ENCODE data around the gene TRIM29. TPM values are rescaled to one million over a fixed set of nuclear protein-coding genes. Genes with fewer than 3 reads are reported as not detected.

TRIM29 gene
- total and polyA plus RNA-seq, 12 donors = 0.17 to 0.64 (median 0.30) TPM; not detected in 9

DNA sequence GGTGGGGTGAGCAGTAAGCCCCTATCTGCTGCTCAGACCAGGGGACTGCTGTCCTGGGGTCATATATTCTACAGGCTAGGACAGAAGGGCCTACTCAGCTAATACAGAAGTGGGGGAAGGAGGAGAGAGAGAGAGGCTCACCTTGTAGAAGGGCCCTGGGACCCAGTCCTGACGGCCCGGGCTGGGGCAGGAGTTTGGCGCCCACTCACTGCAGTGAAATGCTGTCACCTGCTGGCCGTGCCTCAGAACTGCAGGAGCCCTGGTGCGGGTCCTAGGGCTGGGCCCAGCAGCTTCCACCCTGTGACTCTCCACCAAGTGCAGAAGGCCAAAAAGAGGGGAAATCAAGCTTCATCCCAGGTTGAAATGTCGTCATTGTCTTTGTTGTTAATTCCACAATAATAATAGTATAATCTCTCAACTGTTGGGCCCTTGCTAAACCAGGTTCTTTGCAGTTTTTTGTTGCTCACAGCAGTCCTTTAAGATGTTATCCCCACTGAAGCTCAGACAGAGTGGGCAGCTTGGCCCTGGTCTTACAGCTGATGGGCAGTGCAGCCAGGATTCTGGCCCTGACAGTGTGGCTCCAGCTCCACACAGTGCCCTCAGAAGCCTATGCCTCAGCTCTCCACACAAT lies 29.6 kb downstream of the TRIM29 start:
- Histone ChIP-seq H3K9me3 (no peaks in the 10 kb centered on the region), H3K27ac (no peak overlapping the region), H3K4me3 (no peak overlapping the region), H3K36me3 (no peaks in the 10 kb centered on the region), H3K4me1 (no peaks in the 10 kb centered on the region), H3K27me3 (peaks cover 0 to 36% (median 13%) of the 10 kb centered on the region in 7 donors)
- intact Hi-C loops (cut with DNase I) = loop anchor here (1.0 to 10.0 kb wide), 11 partner anchors 373 to 627 kb away; partner anchors contain the start of gene NECTIN1 (in 4 of the 10)
- ATAC-seq (peak; percentile 77 to 94 (median 86)), DNase-seq (peak; percentile 48 to 71)
- TF ChIP-seq, protein P1, sequence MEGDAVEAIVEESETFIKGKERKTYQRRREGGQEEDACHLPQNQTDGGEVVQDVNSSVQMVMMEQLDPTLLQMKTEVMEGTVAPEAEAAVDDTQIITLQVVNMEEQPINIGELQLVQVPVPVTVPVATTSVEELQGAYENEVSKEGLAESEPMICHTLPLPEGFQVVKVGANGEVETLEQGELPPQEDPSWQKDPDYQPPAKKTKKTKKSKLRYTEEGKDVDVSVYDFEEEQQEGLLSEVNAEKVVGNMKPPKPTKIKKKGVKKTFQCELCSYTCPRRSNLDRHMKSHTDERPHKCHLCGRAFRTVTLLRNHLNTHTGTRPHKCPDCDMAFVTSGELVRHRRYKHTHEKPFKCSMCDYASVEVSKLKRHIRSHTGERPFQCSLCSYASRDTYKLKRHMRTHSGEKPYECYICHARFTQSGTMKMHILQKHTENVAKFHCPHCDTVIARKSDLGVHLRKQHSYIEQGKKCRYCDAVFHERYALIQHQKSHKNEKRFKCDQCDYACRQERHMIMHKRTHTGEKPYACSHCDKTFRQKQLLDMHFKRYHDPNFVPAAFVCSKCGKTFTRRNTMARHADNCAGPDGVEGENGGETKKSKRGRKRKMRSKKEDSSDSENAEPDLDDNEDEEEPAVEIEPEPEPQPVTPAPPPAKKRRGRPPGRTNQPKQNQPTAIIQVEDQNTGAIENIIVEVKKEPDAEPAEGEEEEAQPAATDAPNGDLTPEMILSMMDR (IDR thresholded peaks at IDR 0.05) = peak; percentile 94 to 100 (median 99)
- 1 to 2% methylated on average over 6 of the region's 6 CpGs for WGBS, 2 donors

DNA sequence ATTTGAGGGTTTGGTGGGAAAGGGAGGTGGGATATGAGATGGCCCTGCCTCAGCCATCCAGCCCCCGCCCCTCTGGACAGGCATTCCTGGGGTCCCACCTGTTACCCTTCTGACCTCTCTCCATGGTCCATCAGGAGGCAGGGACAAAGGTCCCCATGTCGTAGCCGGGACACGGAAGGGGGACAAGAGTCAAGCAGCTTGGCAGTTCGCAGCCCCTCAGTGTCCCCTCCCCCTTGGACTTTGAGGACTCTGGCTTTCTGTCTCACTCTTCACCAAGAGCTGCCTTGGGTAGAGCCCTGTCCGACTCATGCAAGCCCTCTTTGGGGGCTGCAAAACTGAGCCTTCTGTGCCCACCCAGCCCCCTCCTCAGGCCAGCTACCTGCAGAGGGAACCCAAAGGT lies 30.2 kb downstream of the TRIM29 start:
- WGBS, 2 donors = 77 to 81% methylated on average over 6 of the region's 6 CpGs
- Histone ChIP-seq H3K27me3 (peaks cover 0 to 39% (median 13%) of the 10 kb centered on the region in 7 donors), H3K36me3 (no peaks in the 10 kb centered on the region), H3K27ac (no peak overlapping the region), H3K9me3 (no peaks in the 10 kb centered on the region), H3K4me3 (no peak overlapping the region), H3K4me1 (no peaks in the 10 kb centered on the region)
- intact Hi-C loops (cut with DNase I) = loop anchor here (1.0 to 10.0 kb wide), 11 partner anchors 373 to 627 kb away; partner anchors contain the start of gene NECTIN1 (in 4 of the 10)
- TF ChIP-seq, protein P1 (IDR thresholded peaks at IDR 0.05) = no peak
- peak in 1 of 8 donors; percentile 5 for ATAC-seq
- no peak for DNase-seq

DNA sequence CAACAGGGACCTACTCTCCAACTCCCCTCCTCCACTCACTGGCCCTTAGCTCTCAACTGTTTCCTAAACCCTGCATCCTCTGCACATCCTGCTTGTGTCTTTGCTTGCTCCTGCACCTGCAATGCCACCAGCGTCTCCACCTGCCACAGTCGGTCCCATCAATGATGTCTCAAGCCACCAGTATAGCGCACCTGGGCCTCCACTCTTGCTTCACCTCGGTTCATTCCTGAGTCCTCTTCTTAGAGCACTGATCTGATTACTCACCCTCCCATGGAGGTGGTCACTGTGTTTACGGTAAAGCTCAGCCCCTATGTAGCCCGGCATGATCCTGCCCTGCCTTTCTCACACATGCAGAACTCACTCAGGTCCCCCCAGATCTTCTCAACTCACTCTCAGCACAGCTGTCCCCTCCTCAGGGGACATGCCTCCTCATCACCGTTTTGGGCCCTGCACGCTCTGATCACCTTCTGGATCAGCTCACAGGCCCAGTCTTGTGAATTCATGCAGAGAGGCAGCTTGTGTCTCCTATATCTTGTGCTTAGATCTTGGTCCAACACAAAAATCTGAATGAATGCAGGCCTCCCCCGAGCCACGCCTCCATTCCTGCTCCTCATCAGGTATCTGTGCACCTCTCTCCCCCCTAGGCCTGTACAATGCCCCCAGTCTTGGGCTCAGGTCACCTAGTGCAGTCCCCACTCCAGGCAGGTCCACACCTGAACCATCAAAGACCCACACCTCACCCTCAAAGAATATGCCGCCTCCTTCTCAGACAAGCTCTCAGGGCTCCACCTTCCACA lies 31.4 kb downstream of the TRIM29 start:
- 80 to 85% methylated on average over 11 of the region's 11 CpGs for WGBS, 2 donors
- H3K4me1 ChIP-seq = no peaks in the 10 kb centered on the region
- H3K4me3 ChIP-seq = no peak overlapping the region
- H3K27ac ChIP-seq = no peak overlapping the region
- no peak for ATAC-seq
- H3K9me3 ChIP-seq = no peaks in the 10 kb centered on the region
- TF ChIP-seq, protein P1 (IDR thresholded peaks at IDR 0.05) = no peak
- no peak for DNase-seq
- intact Hi-C loops (cut with DNase I) = loop anchor here in 7 of 10 donors (5.0 to 10.0 kb wide), 6 partner anchors 372 to 624 kb away; partner anchors contain the start of gene NECTIN1 (in 4 of the 7)
- peaks cover 0 to 50% (median 13%) of the 10 kb centered on the region in 7 donors for H3K27me3 ChIP-seq
- H3K36me3 ChIP-seq = no peaks in the 10 kb centered on the region

- ATAC-seq (no peak), DNase-seq (no peak)
- Histone ChIP-seq H3K4me1 (no peaks in the 10 kb centered on the region), H3K4me3 (no peak overlapping the region), H3K36me3 (no peaks in the 10 kb centered on the region), H3K27me3 (peaks cover 0 to 52% (median 22%) of the 10 kb centered on the region in 7 donors), H3K9me3 (no peaks in the 10 kb centered on the region), H3K27ac (no peak overlapping the region)
- 55 to 63% methylated on average over 6 of the region's 6 CpGs for WGBS, 2 donors
- intact Hi-C loops (cut with DNase I) = loop anchor here in 7 of 10 donors (5.0 to 10.0 kb wide), 6 partner anchors 371 to 623 kb away; partner anchors contain the start of gene NECTIN1 (in 4 of the 7)
- TF ChIP-seq, protein P1 (IDR thresholded peaks at IDR 0.05) = no peak
These were observed 32.3 kb downstream of the TRIM29 start for GRCh38 chr11:120105576-120105975.
